Bladder microvascular endothelial cell (primary cell): ENCODE results near the gene RNU1-3. TPM values are rescaled to one million over a fixed set of nuclear protein-coding genes. Genes with fewer than 3 reads are reported as not detected.

Source experiments
- total RNA-seq: library from RNA; depleted of rRNA; stranded (reverse); fragments of >200 nt; gene quantifications from 2 replicates; pipeline ENCODE4 v1.2.3, GENCODE V29; 2014

RNU1-3 gene
- total RNA-seq = 509 and 6,751 TPM in 2 replicates

DNA sequence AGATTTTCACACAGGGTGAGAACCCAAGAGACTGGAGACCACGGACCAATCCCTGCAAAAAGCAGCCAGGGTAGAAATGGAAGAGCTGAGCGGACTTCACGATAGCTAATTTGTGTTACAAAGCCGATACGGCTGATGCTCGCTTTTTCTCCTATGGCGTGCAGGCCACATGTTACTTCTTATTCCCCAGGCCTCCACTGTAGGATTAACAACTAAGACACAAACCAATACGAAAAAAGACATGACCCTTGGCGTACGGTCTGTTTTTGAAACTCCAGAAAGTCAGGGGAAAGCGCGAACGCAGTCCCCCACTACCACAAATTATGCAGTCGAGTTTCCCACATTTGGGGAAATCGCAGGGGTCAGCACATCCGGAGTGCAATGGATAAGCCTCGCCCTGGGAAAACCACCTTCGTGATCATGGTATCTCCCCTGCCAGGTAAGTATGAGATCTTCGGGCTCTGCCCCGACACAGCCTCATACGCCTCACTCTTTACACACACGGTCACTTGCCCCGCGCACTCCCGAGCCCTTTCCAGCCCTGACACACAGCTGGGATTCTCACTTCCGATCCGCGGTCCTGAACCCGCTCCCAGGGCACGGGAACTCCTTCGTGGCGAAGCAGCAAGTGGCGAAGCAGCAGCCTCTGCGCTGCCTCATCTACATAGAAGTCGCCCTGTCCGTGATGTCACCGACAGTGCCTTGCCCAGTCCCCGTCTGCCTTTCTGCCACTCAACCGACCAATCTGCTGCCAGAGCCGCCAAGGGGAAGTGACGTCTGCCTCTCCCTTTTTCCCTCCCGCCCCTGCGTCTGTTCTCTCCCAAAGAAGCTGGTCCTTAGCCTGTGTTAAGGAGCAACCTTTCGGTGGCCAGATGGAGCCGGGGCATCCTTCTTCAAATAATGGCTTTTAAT, at the start of gene RNU1-3:
RNU1-3 (minus strand) TSS at position 447 of the 912 bp plus-strand sequence.

Other genes with a start within 250 kb of the RNU1-3 start
- not detected in 2 replicates for gene SPATA21, start 229.5 kb downstream of the RNU1-3 start, total RNA-seq
- 167 and 188 TPM in 2 replicates for gene NECAP2, start 226.2 kb downstream of the RNU1-3 start, total RNA-seq
- gene RNU1-1, start 152.7 kb downstream of the RNU1-3 start, total RNA-seq = 509 and 6,751 TPM in 2 replicates
- 21.4 and 35.6 TPM in 2 replicates for gene NBPF1, start 53.4 kb downstream of the RNU1-3 start, total RNA-seq
- gene RNU1-4, start 73.6 kb upstream of the RNU1-3 start, total RNA-seq = 509 and 6,751 TPM in 2 replicates
- gene RNU1-2, start 229.0 kb upstream of the RNU1-3 start, total RNA-seq = 509 and 6,751 TPM in 2 replicates